PC-3 (cell line): ENCODE measurements around the gene PRRC1. TPM values are rescaled to one million over a fixed set of nuclear protein-coding genes. Genes with fewer than 3 reads are reported as not detected.

Experiments
- ATAC-seq: fragments of 200-7000 bp; cut with Tn5 transposase; 2 replicates; pipeline ENCODE4 v1.9.1; 2020; ENCODE audit warnings: mild to moderate bottlenecking, moderate library complexity
- BruUV-seq: library from RNA; stranded (reverse); fragments of 400-500 nt; replicated peaks from 2 replicates; lab custom pipeline; 2021; lab: Mats Ljungman, UMichigan
- CTCF ChIA-PET: fragments of 300-600 bp; sonication (Branson Sonifier 250); formaldehyde crosslinking; loops from one replicate; lab custom pipeline; 2022; ENCODE audit warnings: antibody characterized with exemption; lab: Charles Lee
- POLR2A ChIA-PET: fragments of 300-600 bp; sonication (Branson Sonifier 250); formaldehyde crosslinking; loops from one replicate; lab custom pipeline; 2022; ENCODE audit warnings: antibody characterized with exemption; ENCODE audit not compliant: unreplicated experiment; lab: Charles Lee
- DNase-seq: peaks from one replicate; pipeline ENCODE4 v3.0.0-alpha.2; 2015
- H2AFZ ChIP-seq: fragments of 300-600 bp; sonication (generic); 2 replicates; pipeline ENCODE4 v1.6.0; 2016; ENCODE audit warnings: antibody characterized with exemption, low read length
- H3F3A ChIP-seq: fragments of 300-600 bp; sonication (generic); one replicate; pipeline ENCODE4 v1.6.0; 2017; ENCODE audit warnings: antibody characterized with exemption, low read length, control low read depth, mild to moderate bottlenecking; ENCODE audit not compliant: unreplicated experiment
- H3K27ac ChIP-seq: fragments of 300-600 bp; sonication (generic); 2 replicates; pipeline ENCODE4 v1.5.1; 2016; ENCODE audit warnings: mild to moderate bottlenecking, low read length
- H3K27me3 ChIP-seq: fragments of 300-600 bp; sonication (generic); 2 replicates; pipeline ENCODE4 v1.6.1; 2016; ENCODE audit warnings: low read length, mixed read lengths
- H3K36me3 ChIP-seq: fragments of 300-600 bp; sonication (generic); 2 replicates; pipeline ENCODE4 v1.6.1; 2016; ENCODE audit warnings: low read depth, mixed run types, low read length, mixed read lengths
- H3K4me1 ChIP-seq: fragments of 300-600 bp; sonication (generic); 2 replicates; pipeline ENCODE4 v1.5.1; 2016; ENCODE audit warnings: low read length; ENCODE audit not compliant: insufficient read depth
- H3K4me2 ChIP-seq: fragments of 300-600 bp; sonication (generic); 2 replicates; pipeline ENCODE4 v1.6.0; 2016; ENCODE audit warnings: low read length
- H3K4me3 ChIP-seq: fragments of 300-600 bp; sonication (generic); 2 replicates; pipeline ENCODE4 v1.5.1; 2016; ENCODE audit warnings: mild to moderate bottlenecking, low read length, mixed read lengths
- H3K79me2 ChIP-seq: fragments of 300-600 bp; sonication (generic); 2 replicates; pipeline ENCODE4 v1.6.1; 2017; ENCODE audit warnings: low read length, mixed read lengths
- H3K9ac ChIP-seq: fragments of 300-600 bp; sonication (generic); 2 replicates; pipeline ENCODE4 v1.6.0; 2016; ENCODE audit warnings: mild to moderate bottlenecking, low read length
- H3K9me2 ChIP-seq: fragments of 300-600 bp; sonication (generic); replicated peaks from 2 replicates; pipeline ENCODE4 v1.6.1; 2016; ENCODE audit warnings: mixed run types, low read length, mixed read lengths
- H3K9me3 ChIP-seq: fragments of 300-600 bp; sonication (generic); 2 replicates; pipeline ENCODE4 v1.6.1; 2016; ENCODE audit warnings: low read length, mixed read lengths
- H4K20me1 ChIP-seq: fragments of 300-600 bp; sonication (generic); 2 replicates; pipeline ENCODE4 v1.6.1; 2016; ENCODE audit warnings: low read length, mixed read lengths
- CTCF ChIP-seq: fragments of 300-600 bp; sonication (generic); conservative IDR thresholded peaks from 2 replicates; pipeline ENCODE4 v1.5.1; 2017; ENCODE audit warnings: antibody characterized with exemption, low read depth, mild to moderate bottlenecking, low read length
- EZH2 ChIP-seq: fragments of 300-600 bp; sonication (generic); IDR thresholded peaks from one replicate; pipeline ENCODE4 v1.6.1; 2017; ENCODE audit warnings: antibody characterized with exemption, mild to moderate bottlenecking, low read length; ENCODE audit not compliant: unreplicated experiment
- EZH2phosphoT487 ChIP-seq: fragments of 300-600 bp; sonication (generic); IDR thresholded peaks from 2 replicates; pipeline ENCODE4 v1.6.1; 2018; ENCODE audit warnings: mild to moderate bottlenecking, antibody characterized with exemption, low read length, borderline replicate concordance
- intact Hi-C: fragments of 100-400 bp; cut with micrococcal nuclease; formaldehyde crosslinking; loops from 2 replicates; pipeline ENCODE4 v1.9.0; 2023
- total RNA-seq: library from RNA; depleted of rRNA; stranded (reverse); fragments of >200 nt; gene quantifications from 2 replicates; pipeline ENCODE4 v1.2.3, GENCODE V29; 2014

PRRC1 gene
- total RNA-seq, 1 experiment from 2014 or later = 56.4 TPM

GRCh38 chr5:127505905-127506304 is 11.5 kb upstream of the PRRC1 start:
- no peak overlapping the region for H3K9ac ChIP-seq
- H3K27me3 ChIP-seq = peaks cover 58% of the 10 kb centered on the region
- no peak overlapping the region for H3K4me2 ChIP-seq
- intact Hi-C loops = no loop called here
- CTCF ChIA-PET = no interaction called here
- DNase-seq (no peak), ATAC-seq (no peak)
- H3K36me3 ChIP-seq = no peaks in the 10 kb centered on the region
- no peaks in the 10 kb centered on the region for H3K4me1 ChIP-seq
- no peaks in the 10 kb centered on the region for H3F3A ChIP-seq
- H3K9me3 ChIP-seq = no peaks in the 10 kb centered on the region
- BruUV-seq = no TSS peak
- H2AFZ ChIP-seq = no peak overlapping the region
- no peak overlapping the region for H3K27ac ChIP-seq
- POLR2A ChIA-PET = no interaction called here
- H3K79me2 ChIP-seq = no peaks in the 10 kb centered on the region
- no peaks in the 10 kb centered on the region; the same call in 1 of the 2 replicates for H3K9me2 ChIP-seq
- no peaks in the 10 kb centered on the region for H4K20me1 ChIP-seq
- no peak overlapping the region for H3K4me3 ChIP-seq
- TF ChIP-seq EZH2phosphoT487 (no peak), EZH2 (no peak), CTCF (no peak)

- Histone ChIP-seq H3K36me3 (no peaks in the 10 kb centered on the region), H3K4me3 (no peak overlapping the region), H3K27me3 (peaks cover 58% of the 10 kb centered on the region), H3K27ac (no peak overlapping the region), H2AFZ (no peak overlapping the region), H3K79me2 (no peaks in the 10 kb centered on the region), H3K9me2 (no peaks in the 10 kb centered on the region; the same call in 1 of the 2 replicates), H4K20me1 (no peaks in the 10 kb centered on the region), H3K4me2 (no peak overlapping the region), H3K9me3 (no peaks in the 10 kb centered on the region), H3F3A (no peaks in the 10 kb centered on the region), H3K9ac (no peak overlapping the region), H3K4me1 (no peaks in the 10 kb centered on the region)
- ChIA-PET CTCF (no interaction called here), POLR2A (no interaction called here)
- no TSS peak for BruUV-seq
- ATAC-seq (no peak), DNase-seq (no peak)
- TF ChIP-seq CTCF (no peak), EZH2phosphoT487 (no peak), EZH2 (no peak)
- intact Hi-C loops = no loop called here
These were observed 10.8 kb upstream of the PRRC1 start for GRCh38 chr5:127506616-127507015.

- CTCF ChIA-PET = no interaction called here
- POLR2A ChIA-PET = no interaction called here
- Histone ChIP-seq H3K4me1 (no peaks in the 10 kb centered on the region), H3F3A (no peaks in the 10 kb centered on the region), H4K20me1 (no peaks in the 10 kb centered on the region), H3K79me2 (no peaks in the 10 kb centered on the region), H3K4me3 (no peak overlapping the region), H3K9me2 (no peaks in the 10 kb centered on the region; the same call in 1 of the 2 replicates), H3K27me3 (peaks cover 65% of the 10 kb centered on the region), H2AFZ (no peak overlapping the region), H3K36me3 (no peaks in the 10 kb centered on the region), H3K9me3 (no peaks in the 10 kb centered on the region), H3K9ac (no peak overlapping the region), H3K27ac (no peak overlapping the region), H3K4me2 (no peak overlapping the region)
- TF ChIP-seq CTCF = no peak
- no peak for TF ChIP-seq EZH2phosphoT487
- no peak for TF ChIP-seq EZH2
- intact Hi-C loops = no loop called here
- DNase-seq (no peak), ATAC-seq (no peak)
- no TSS peak for BruUV-seq
These were observed 8.6 kb upstream of the PRRC1 start for GRCh38 chr5:127508644-127509373.
